Uterus (tissue), 4 donors: ENCODE results near the gene NLK. TPM values are rescaled to one million over a fixed set of nuclear protein-coding genes. Genes with fewer than 3 reads are reported as not detected.
"Not testable (repeated sequence)": the region's sequence is repeated elsewhere in the genome, so short reads cannot be mapped to it uniquely, and the experiment has no call there.

Experiments
- DNase-seq, 2 donors: peaks; one replicate each; pipeline ENCODE4 v3.0.0-alpha.2; 2019 to 2020
- H3K27ac ChIP-seq, 2 donors: fragments of 200-600 bp; sonication (generic); 1 replicate in 1 of 2; 2 replicates in 1 of 2; pipeline ENCODE4 v1.5.1; 2016 to 2018
- H3K27me3 ChIP-seq, 2 donors: fragments of 200-600 bp; sonication (generic); one replicate each; pipeline ENCODE4 v1.5.1; 2018 to 2019; ENCODE audit warnings: control low read depth in 1 of 2
- H3K36me3 ChIP-seq, 2 donors: fragments of 200-600 bp; sonication (generic); one replicate each; pipeline ENCODE4 v1.5.1; 2019; ENCODE audit warnings: control low read depth in 1 of 2
- H3K4me1 ChIP-seq, 2 donors: fragments of 200-600 bp; sonication (generic); one replicate each; pipeline ENCODE4 v1.5.1; 2018 to 2019; ENCODE audit warnings: control low read depth in 1 of 2
- H3K4me3 ChIP-seq, 2 donors: fragments of 200-600 bp; sonication (generic); 1 replicate in 1 of 2; 2 replicates in 1 of 2; pipeline ENCODE4 v1.5.1; 2018 to 2019; ENCODE audit warnings: mild to moderate bottlenecking in 1 of 2
- H3K9me3 ChIP-seq, 2 donors: fragments of 200-600 bp; sonication (generic); one replicate each; pipeline ENCODE4 v1.5.1; 2019; ENCODE audit warnings: control low read depth in 1 of 2
- CTCF ChIP-seq, 4 experiments: fragments of 200-600 bp in 2 of 4; fragments of 450-650 bp in 2 of 4; sonication (generic) in 2 of 4; IDR thresholded peaks; one replicate each; pipeline ENCODE4 v1.5.1; 2016 to 2019; ENCODE audit warnings: antibody characterized with exemption in 4 of 4, mild to moderate bottlenecking in 2 of 4, moderate library complexity in 1 of 4
- POLR2A ChIP-seq, 2 donors: fragments of 450-650 bp; IDR thresholded peaks; one replicate each; pipeline ENCODE4 v1.6.1; 2016; ENCODE audit warnings: antibody characterized with exemption in 2 of 2, mild to moderate bottlenecking in 1 of 2, moderate library complexity in 1 of 2
- intact Hi-C: fragments of 100-400 bp; cut with DNase I; formaldehyde crosslinking; loops from one replicate; pipeline ENCODE4 v1.15.1; 2023; ENCODE audit warnings: low total_unique reads
- total RNA-seq, 4 donors: library from RNA; depleted of rRNA in 3 of 4; stranded (reverse); fragments of >200 nt in 3 of 4; gene quantifications; one replicate each; pipeline versions ENCODE4 v1.1.0 to v1.2.4, GENCODE V29; 2014 to 2023
- donor health status: DM: yes; HTN: yes; CAD: no.

NLK gene
- total RNA-seq, 4 donors from 2014 or later: 7.7 to 36.8 (median 23.4) TPM

- DNase-seq: no peak
- intact Hi-C loops: no loop called here
- Histone ChIP-seq H3K36me3 (no peaks in the 10 kb centered on the region), H3K27me3 (no peaks in the 10 kb centered on the region), H3K4me1 (no peaks in the 10 kb centered on the region), H3K27ac (no peak overlapping the region), H3K4me3 (no peak overlapping the region), H3K9me3 (no peaks in the 10 kb centered on the region)
- TF ChIP-seq CTCF (IDR thresholded peaks at IDR 0.05): no peak
- no peak for TF ChIP-seq POLR2A (IDR thresholded peaks at IDR 0.05)
Observed at GRCh38 chr17:27996202-27997043, 46.1 kb upstream of the NLK start.

DNA sequence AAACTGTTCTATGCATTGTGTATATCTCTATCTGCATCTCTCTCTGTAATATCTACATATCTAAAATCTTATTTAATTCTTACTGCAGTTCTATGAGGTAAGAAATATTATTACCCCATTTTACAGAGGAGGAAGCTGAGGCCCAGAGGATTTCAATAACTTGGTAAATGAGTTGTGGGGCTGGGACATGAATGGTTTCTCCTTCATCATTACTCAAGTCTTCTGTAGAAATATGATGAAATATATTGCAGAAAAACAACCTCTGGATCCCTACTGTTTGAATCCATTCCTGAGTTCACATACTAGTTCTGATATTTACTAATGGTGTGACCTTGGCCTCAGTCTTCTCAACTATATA lies 45.5 kb upstream of the NLK start:
- H3K27ac ChIP-seq: no peak overlapping the region
- no peaks in the 10 kb centered on the region for H3K4me1 ChIP-seq
- no peak for DNase-seq
- H3K27me3 ChIP-seq: no peaks in the 10 kb centered on the region
- no peak overlapping the region for H3K4me3 ChIP-seq
- no peaks in the 10 kb centered on the region for H3K9me3 ChIP-seq
- H3K36me3 ChIP-seq: no peaks in the 10 kb centered on the region
- TF ChIP-seq POLR2A (IDR thresholded peaks at IDR 0.05) (no peak), CTCF (IDR thresholded peaks at IDR 0.05) (no peak)
- intact Hi-C loops: no loop called here

DNA sequence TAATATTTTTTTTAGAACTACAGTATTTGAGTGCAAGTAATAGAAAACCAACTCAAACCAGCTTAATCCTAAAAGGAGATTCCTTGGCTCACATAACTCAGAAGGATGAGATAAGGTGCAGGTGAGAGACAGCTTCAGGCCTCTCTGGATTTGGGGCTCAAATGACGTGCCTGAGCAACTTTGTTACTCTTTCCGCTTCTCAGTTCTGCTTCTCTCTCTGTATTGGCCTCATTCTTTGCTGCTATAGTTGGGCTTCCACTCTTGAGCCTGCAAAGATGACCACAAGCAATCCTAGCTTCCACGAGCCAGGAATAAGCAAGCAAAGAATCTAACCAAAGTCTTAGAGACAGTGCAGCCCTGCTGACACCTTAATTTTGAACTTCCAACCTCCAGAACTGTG lies 45.0 kb upstream of the NLK start:
- intact Hi-C loops: no loop called here
- Histone ChIP-seq H3K36me3 (no peaks in the 10 kb centered on the region), H3K4me1 (no peaks in the 10 kb centered on the region)

DNA sequence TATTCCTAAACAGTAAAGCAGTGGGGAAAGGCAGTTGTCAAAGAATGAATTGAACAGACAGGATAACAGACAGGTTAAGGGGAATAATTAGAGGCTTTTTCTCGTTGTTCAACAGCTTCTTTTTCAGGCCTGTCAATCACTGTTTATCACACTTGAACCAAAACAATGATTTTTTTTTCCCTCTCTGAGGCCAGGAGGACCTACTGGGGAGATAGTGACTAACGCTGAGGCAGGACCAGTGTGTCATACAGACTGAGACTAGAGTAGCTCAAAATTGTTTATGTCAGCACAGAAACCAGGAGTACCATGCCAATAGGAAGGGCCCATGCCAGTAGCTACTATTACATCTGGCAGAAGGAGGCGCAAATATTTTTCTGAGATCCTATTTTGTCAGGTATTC lies 41.3 kb upstream of the NLK start:
- TF ChIP-seq POLR2A (IDR thresholded peaks at IDR 0.05) (no peak), CTCF (IDR thresholded peaks at IDR 0.05) (no peak)
- Histone ChIP-seq H3K36me3 (no peaks in the 10 kb centered on the region), H3K4me3 (no peak overlapping the region), H3K27me3 (no peaks in the 10 kb centered on the region), H3K27ac (no peak overlapping the region), H3K9me3 (no peaks in the 10 kb centered on the region), H3K4me1 (no peaks in the 10 kb centered on the region)
- intact Hi-C loops: no loop called here
- DNase-seq: no peak

More for the DNA sequence above, 45.0 kb upstream of the NLK start:
- no peaks in the 10 kb centered on the region for H3K9me3 ChIP-seq
- no peak overlapping the region for H3K4me3 ChIP-seq
- no peak for DNase-seq
- no peak overlapping the region for H3K27ac ChIP-seq
- TF ChIP-seq CTCF (IDR thresholded peaks at IDR 0.05) (no peak), POLR2A (IDR thresholded peaks at IDR 0.05) (no peak)
- no peaks in the 10 kb centered on the region for H3K27me3 ChIP-seq

- Histone ChIP-seq H3K4me3 (no peak overlapping the region), H3K27me3 (no peaks in the 10 kb centered on the region), H3K9me3 (no peaks in the 10 kb centered on the region), H3K4me1 (no peaks in the 10 kb centered on the region), H3K36me3 (no peaks in the 10 kb centered on the region), H3K27ac (no peak overlapping the region)
- DNase-seq: no peak
- no peak for TF ChIP-seq POLR2A (IDR thresholded peaks at IDR 0.05)
- no peak for TF ChIP-seq CTCF (IDR thresholded peaks at IDR 0.05)
- intact Hi-C loops: no loop called here
Observed at GRCh38 chr17:28004344-28004743, 38.1 kb upstream of the NLK start.

- H3K9me3 ChIP-seq, intact Hi-C loops, H3K27ac ChIP-seq: not testable (repeated sequence)
Observed at GRCh38 chr17:28007925-28008324, 34.6 kb upstream of the NLK start.

More at GRCh38 chr17:28007925-28008324, 34.6 kb upstream of the NLK start:
- not testable (repeated sequence) for DNase-seq, H3K36me3 ChIP-seq, H3K27me3 ChIP-seq, H3K4me3 ChIP-seq, H3K4me1 ChIP-seq
